GM19397 (cell line): ENCODE results near the gene RNU7-1.

Experiments used
- ATAC-seq: cut with Tn5 transposase; IDR thresholded peaks from one replicate; pipeline ENCODE4 v1.9.1; 2021; ENCODE audit warnings: mild to moderate bottlenecking, moderate library complexity; ENCODE audit not compliant: unreplicated experiment

Gene RNU7-1

GRCh38 chr12:6917491-6918231 is 26.0 kb upstream of the RNU7-1 start:
- ATAC-seq = no peak

GRCh38 chr12:6919588-6919987 is 24.0 kb upstream of the RNU7-1 start:
- no peak for ATAC-seq

- ATAC-seq = no peak
Observed at GRCh38 chr12:6921539-6921938, 22.1 kb upstream of the RNU7-1 start.

GRCh38 chr12:6921996-6922946 is 21.3 kb upstream of the RNU7-1 start:
- no peak for ATAC-seq

- ATAC-seq = no peak
Observed at GRCh38 chr12:6923003-6923732, 20.4 kb upstream of the RNU7-1 start.

GRCh38 chr12:6923851-6924250 is 19.8 kb upstream of the RNU7-1 start:
- ATAC-seq = no peak

GRCh38 chr12:6925239-6925539 is 18.4 kb upstream of the RNU7-1 start:
- ATAC-seq = no peak

- ATAC-seq = no peak
Observed at GRCh38 chr12:6925540-6926279, 17.9 kb upstream of the RNU7-1 start.

- ATAC-seq = no peak
Observed at GRCh38 chr12:6927379-6928021, 16.1 kb upstream of the RNU7-1 start, which contains the start of gene ATN1. ATN1 (plus strand) TSS chr12:6927959; CDS start chr12:6934002, 6,043 bp downstream.

GRCh38 chr12:6928022-6928702 is 15.5 kb upstream of the RNU7-1 start:
- no peak for ATAC-seq

- no peak for ATAC-seq
Observed at GRCh38 chr12:6928703-6929407, 14.8 kb upstream of the RNU7-1 start.

GRCh38 chr12:6929466-6930452 is 13.9 kb upstream of the RNU7-1 start:
- ATAC-seq = no peak

GRCh38 chr12:6932766-6933165 is 10.8 kb upstream of the RNU7-1 start:
- ATAC-seq = no peak

- ATAC-seq = no peak
Observed at GRCh38 chr12:6934110-6934509, 9.5 kb upstream of the RNU7-1 start.

GRCh38 chr12:6935371-6936193 is 8.0 kb upstream of the RNU7-1 start:
- ATAC-seq = no peak

- no peak for ATAC-seq
Observed at GRCh38 chr12:6936194-6936635, 7.4 kb upstream of the RNU7-1 start.
